ENCODE results near the gene PTRH1. TPM values are rescaled to one million over a fixed set of nuclear protein-coding genes. Genes with fewer than 3 reads are reported as not detected.

PTRH1 gene
- polyA plus RNA-seq, 6 donors from 2014 or later = 7.0 to 25.2 (median 10.5) TPM

DNA sequence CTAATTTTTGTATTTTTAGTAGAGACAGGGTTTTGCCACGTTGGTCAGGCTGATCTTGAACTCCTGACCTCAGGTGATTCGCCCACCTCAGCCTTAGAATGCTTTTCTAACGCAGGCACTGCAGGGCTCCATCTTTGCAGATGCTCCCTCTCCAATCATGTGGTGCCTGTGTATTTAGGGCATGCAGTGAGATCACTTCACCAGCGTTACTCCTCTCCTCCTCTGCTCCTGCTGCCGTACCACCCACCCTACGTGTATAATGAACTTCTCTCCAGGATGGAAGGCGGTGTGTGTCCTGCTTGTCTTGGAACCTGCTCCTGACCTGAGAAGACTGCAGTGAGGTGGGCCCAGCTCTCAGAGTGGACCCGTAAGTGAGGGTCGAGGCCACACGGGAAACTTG, 22.3 kb downstream of the PTRH1 start:
- Mint-ChIP-seq H3K4me3 (no peak overlapping the region), H3K36me3 (no peaks in the 10 kb centered on the region), H3K27ac (no peak overlapping the region), H3K9me3 (no peaks in the 10 kb centered on the region), H3K4me1 (peaks cover 0 to 2% (median 0%) of the 10 kb centered on the region in 3 donors), H3K27me3 (peaks cover 0 to 5% (median 0%) of the 10 kb centered on the region in 3 donors)
- ATAC-seq (ENCODE audit: low read depth in 2 of 2) (no peak), DNase-seq (no peak)

DNA sequence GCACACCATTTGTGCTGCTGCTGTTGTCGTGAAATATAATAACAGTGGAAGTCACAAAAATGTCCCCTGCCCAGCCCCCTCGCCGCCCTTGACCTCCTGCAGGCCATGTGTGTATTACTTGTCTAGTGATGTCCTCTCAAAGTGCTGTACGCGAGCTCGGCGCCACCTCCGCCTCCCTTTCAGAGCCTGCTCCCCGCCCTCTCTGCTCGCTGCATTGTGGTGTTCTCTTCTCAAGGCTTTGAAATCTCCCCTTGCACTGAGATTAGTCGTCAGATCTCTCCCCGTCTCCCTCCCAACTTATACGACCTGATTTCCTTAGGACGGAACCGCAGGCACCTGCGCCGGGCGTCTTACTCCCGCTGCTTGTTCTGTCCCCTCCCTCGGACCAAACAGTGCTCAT, 23.4 kb downstream of the PTRH1 start:
- no peak for DNase-seq
- H3K27ac Mint-ChIP-seq = no peak overlapping the region

DNA sequence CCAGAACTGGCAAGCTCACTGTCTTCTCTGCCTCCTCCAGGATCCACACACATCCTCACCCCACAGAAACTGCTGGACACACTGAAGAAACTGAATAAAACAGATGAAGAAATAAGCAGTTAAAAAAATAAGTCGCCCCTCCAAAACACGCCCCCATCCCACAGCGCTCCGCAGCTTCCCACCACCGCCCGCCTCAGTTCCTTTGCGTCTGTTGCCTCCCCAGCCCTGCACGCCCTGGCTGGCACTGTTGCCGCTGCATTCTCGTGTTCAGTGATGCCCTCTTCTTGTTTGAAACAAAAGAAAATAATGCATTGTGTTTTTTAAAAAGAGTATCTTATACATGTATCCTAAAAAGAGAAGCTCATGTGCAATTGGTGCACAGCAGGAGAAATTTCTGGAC, 24.7 kb downstream of the PTRH1 start:
- Mint-ChIP-seq H3K4me3 (no peak overlapping the region), H3K9me3 (no peaks in the 10 kb centered on the region), H3K27me3 (peaks cover 0 to 5% (median 3%) of the 10 kb centered on the region in 3 donors), H3K36me3 (no peaks in the 10 kb centered on the region), H3K4me1 (no peaks in the 10 kb centered on the region), H3K27ac (no peak overlapping the region)
- DNase-seq (no peak), ATAC-seq (ENCODE audit: low read depth in 2 of 2) (no peak)

More for the DNA sequence above, 23.4 kb downstream of the PTRH1 start:
- no peaks in the 10 kb centered on the region for H3K9me3 Mint-ChIP-seq
- ATAC-seq (ENCODE audit: low read depth in 2 of 2) = no peak
- no peaks in the 10 kb centered on the region for H3K36me3 Mint-ChIP-seq
- H3K4me1 Mint-ChIP-seq = no peaks in the 10 kb centered on the region
- peak overlapping the region in 1 of 8 donors; percentile 67 for H3K4me3 Mint-ChIP-seq
- peaks cover 0 to 5% (median 0%) of the 10 kb centered on the region in 3 donors for H3K27me3 Mint-ChIP-seq

DNA sequence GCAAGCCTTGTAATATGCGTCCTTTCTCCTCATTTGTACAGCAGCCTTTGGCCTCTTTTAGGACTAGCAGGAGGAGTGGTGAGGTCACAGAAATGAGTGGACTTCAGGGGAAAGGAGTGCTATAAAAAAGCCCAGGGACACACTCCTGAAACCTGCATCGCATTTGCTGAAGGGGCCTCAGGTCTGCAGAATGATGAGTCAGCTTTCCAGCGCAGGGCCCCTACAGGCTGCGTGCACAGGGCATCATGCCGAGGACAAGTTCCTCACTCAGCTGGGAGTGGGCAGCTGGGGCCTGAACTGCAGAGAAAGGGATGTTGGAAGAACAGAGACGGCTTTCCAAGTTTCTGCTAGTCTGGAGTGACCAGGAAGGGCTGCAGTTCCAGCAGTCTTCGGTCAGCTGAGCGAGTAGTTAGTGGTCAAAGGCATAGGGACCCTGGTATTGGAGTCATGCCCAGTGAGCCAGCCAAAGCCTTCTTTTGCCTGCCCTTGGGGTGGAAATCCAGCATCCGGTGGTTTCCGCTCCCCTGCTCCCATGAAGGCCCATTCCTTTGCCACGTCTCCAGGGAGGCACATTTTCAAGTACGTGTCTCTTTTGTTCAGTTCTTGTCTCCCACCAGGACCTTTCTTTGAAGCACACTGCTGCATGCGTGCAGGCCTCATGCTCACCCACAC, 26.0 kb downstream of the PTRH1 start:
- H3K4me3 Mint-ChIP-seq = no peak overlapping the region
- ATAC-seq (ENCODE audit: low read depth in 2 of 2) = no peak
- H3K27me3 Mint-ChIP-seq = peaks cover 3 to 7% (median 5%) of the 10 kb centered on the region in 3 donors
- no peaks in the 10 kb centered on the region for H3K9me3 Mint-ChIP-seq
- peak overlapping the region in 2 of 6 donors; percentile 39 to 49 for H3K27ac Mint-ChIP-seq
- DNase-seq = no peak
- H3K36me3 Mint-ChIP-seq = no peaks in the 10 kb centered on the region
- H3K4me1 Mint-ChIP-seq = no peaks in the 10 kb centered on the region

DNA sequence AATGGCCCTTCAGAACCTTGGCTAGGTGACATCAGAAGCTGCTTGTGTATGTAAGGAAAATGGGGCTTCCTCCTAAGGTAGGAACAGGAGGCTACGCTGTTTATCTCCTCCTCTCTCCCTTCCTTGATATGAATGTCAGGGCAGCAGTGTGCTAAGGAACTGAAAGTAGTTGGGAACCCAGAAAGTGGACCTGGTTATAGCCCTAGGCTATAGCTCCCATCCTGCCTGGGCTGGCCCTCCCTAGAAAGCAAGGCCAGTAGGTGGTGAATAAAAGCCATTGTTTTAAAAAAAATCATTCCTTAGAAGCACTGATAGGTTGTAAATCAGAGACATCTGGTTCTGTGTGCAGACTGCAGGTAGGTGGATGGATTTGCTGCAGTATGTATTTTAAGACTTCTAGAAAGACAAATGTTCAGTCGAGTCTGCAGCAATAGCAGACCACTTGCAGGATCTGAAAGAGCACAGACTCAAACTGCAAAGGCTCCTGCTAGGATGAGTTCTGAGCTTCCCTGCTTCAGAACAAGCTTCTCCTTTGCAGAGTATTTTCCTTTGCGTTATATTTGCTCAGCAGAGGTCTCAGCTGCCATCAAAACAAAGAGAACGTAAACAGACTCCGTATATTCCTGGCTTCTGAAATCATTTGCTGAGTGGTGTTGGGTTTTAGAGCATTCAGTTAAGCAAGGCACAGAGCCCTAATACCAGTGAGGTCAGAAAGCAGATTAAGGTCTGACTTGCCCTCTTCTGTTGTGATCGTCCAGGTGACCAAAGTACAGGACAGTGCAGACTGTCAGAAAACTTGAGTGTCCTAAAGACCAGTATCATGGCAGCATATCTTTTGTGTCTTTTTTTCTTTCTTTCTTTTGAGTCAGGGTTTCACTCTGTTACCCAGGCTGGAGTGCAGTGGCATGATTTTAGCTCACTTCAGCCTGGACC, 28.7 kb downstream of the PTRH1 start:
- peak overlapping the region in 1 of 6 donors; percentile 49 for H3K27ac Mint-ChIP-seq
- peaks cover 3 to 8% (median 5%) of the 10 kb centered on the region in 3 donors for H3K27me3 Mint-ChIP-seq
- no peak overlapping the region for H3K4me3 Mint-ChIP-seq
- H3K4me1 Mint-ChIP-seq = no peaks in the 10 kb centered on the region
- H3K36me3 Mint-ChIP-seq = no peaks in the 10 kb centered on the region
- ATAC-seq (ENCODE audit: low read depth in 2 of 2) = no peak
- no peaks in the 10 kb centered on the region for H3K9me3 Mint-ChIP-seq
- DNase-seq = no peak

DNA sequence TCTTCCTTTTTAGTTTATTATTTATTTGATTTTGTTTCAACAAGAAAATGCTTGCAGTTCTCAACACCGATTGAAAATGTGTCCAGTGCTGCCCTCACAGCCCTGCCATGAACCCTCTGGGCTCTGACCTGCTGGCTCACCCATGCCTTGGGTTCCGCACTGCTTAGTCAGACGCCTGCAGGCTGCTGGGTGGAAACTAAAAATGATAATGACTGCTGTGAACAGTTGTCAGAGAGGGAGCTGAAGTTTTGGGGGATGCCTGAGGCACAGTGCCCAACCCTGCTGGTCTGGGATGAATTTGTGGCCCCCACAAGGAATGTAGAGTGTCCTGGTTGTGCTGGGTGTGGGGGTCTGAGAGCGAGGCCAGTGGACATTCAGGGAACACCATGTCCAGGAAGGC, 30.9 kb downstream of the PTRH1 start:
- Mint-ChIP-seq H3K4me3 (no peak overlapping the region), H3K36me3 (no peaks in the 10 kb centered on the region), H3K27me3 (peaks cover 3 to 23% (median 16%) of the 10 kb centered on the region in 3 donors), H3K9me3 (no peaks in the 10 kb centered on the region), H3K27ac (no peak overlapping the region), H3K4me1 (no peaks in the 10 kb centered on the region)
- DNase-seq = no peak
- no peak for ATAC-seq (ENCODE audit: low read depth in 2 of 2)

DNA sequence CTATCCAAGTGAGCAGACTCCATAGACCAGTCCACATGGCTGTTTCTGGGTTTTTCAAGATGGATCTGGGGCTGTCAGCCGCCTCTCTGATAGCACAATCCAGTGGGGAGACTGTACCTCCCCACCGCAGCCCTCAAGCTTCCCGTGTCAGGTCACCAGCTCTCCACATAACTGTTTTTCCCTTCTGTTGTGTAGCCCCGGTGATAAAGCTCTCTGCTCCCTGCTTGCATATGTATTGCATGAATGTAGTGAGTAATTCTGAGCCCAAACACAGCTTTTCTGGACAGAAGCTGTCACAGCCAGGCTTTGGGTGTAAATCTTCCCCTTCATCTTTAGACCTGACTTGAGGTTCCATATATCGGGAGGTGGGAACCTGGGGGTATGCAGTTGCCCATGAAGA, 31.7 kb downstream of the PTRH1 start:
- DNase-seq = no peak
- Mint-ChIP-seq H3K9me3 (no peaks in the 10 kb centered on the region), H3K4me3 (no peak overlapping the region), H3K4me1 (no peaks in the 10 kb centered on the region), H3K27ac (no peak overlapping the region), H3K27me3 (peaks cover 3 to 25% (median 22%) of the 10 kb centered on the region in 3 donors), H3K36me3 (no peaks in the 10 kb centered on the region)
- no peak for ATAC-seq (ENCODE audit: low read depth in 2 of 2)

DNA sequence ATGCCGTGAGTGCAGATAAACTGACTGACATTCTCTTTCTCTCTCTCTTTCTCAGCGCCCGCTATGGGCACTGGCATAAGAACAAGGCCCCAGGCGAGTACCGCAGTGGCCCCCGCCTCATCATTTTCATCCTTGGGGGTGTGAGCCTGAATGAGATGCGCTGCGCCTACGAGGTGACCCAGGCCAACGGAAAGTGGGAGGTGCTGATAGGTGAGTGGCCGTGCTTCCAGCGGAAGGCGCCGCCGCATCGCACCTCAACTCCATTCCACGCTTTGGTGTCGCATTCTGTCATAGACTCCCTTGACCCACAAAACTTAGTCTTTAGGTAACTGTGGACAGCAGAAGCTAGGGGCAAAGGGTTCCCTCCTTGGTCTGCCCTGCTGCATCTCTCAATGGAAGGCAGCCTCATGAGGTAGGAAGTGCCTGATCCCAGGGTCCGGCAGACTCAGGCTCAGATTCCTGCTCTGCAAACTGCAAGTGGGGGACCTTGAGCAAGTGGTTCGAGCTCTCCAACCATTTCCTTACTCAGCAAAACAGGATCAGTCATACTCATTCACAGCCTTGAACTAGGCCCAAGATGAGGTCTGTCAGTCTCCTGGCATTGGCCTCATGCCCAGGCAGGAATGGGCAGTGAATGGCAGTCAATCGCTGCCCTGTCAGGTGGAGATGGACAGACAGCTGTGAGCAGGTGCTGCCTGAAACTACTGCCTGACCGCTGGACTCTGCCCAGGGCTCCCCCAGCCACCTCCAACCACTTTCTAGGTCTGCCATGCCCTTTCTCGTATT, 32.9 kb downstream of the PTRH1 start:
- no peak for DNase-seq
- Mint-ChIP-seq H3K9me3 (no peaks in the 10 kb centered on the region), H3K36me3 (no peaks in the 10 kb centered on the region), H3K4me3 (no peak overlapping the region), H3K27me3 (peaks cover 3 to 25% (median 23%) of the 10 kb centered on the region in 3 donors), H3K27ac (no peak overlapping the region), H3K4me1 (no peaks in the 10 kb centered on the region)
- ATAC-seq (ENCODE audit: low read depth in 2 of 2) = no peak

DNA sequence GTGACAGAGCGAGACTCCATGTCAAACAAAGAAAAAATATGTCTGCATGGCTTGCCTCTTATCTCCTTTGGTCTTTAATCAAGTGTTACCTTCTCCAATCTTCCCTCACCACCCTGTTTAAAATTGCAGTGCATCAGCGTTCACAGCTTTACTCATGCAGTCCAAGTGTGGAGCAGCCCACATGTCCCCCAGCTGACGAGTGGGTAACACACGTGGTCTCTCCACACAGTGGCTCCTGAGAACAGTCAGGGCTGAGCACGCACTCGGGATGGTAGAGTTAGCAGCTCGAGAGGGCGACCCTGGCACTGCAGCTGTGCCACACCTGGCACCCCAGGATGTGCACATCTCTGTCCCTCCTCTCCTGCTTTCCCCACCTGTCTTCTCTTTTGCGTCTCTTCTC, 34.6 kb downstream of the PTRH1 start:
- DNase-seq (no peak), ATAC-seq (ENCODE audit: low read depth in 2 of 2) (no peak)
- H3K4me3 Mint-ChIP-seq = no peak overlapping the region
- H3K4me1 Mint-ChIP-seq = no peaks in the 10 kb centered on the region
- no peaks in the 10 kb centered on the region for H3K9me3 Mint-ChIP-seq
- H3K27ac Mint-ChIP-seq = peak overlapping the region in 1 of 6 donors; percentile 58
- peaks cover under 1 to 26% (median 25%) of the 10 kb centered on the region in 3 donors for H3K27me3 Mint-ChIP-seq
- no peaks in the 10 kb centered on the region for H3K36me3 Mint-ChIP-seq

DNA sequence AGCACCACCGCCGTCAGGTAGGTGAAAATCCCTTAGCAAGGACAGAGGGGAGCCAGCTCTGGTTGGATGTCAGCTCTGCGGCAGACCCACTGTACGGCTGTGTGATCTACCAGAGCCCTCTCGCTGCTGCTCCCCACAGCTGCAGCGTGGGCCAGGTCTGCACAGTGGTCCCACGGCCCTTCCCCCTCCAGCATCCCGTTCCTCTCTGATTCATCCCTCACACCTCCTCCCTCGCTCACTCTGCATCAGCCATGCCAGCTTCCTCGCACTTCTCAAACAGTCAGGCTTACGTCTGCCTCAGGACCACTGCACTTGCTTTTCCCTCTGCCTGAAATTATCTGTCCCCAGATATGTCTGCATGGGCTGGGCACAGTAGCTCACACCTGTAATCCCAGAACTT, 35.2 kb downstream of the PTRH1 start:
- peaks cover 0 to 30% (median 25%) of the 10 kb centered on the region in 3 donors for H3K27me3 Mint-ChIP-seq
- DNase-seq (no peak), ATAC-seq (ENCODE audit: low read depth in 2 of 2) (no peak)
- H3K4me1 Mint-ChIP-seq = no peaks in the 10 kb centered on the region
- H3K27ac Mint-ChIP-seq = no peak overlapping the region
- no peak overlapping the region for H3K4me3 Mint-ChIP-seq
- no peaks in the 10 kb centered on the region for H3K36me3 Mint-ChIP-seq
- no peaks in the 10 kb centered on the region for H3K9me3 Mint-ChIP-seq

DNA sequence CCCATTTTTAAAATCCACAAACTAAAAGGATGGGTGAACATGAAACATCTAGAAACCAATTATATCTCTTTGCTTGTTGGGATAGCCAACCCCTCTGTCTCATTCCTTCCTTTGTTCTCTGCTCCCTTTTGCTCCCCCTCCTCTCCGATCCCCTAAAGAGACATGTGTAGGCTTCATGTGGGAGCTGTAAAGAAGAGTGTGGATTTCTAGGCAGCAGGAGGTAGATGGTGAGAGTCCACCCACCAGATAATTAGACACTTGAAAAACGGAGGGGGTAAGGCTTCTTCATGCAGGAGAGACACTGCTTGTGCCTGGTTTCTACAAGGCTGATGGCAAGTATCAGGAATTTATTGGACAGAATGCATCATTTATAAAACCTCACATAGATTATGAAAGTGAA, 36.0 kb downstream of the PTRH1 start:
- H3K27ac Mint-ChIP-seq = no peak overlapping the region
- no peak overlapping the region for H3K4me3 Mint-ChIP-seq
- H3K9me3 Mint-ChIP-seq = no peaks in the 10 kb centered on the region
- DNase-seq = no peak
- no peaks in the 10 kb centered on the region for H3K36me3 Mint-ChIP-seq
- no peaks in the 10 kb centered on the region for H3K4me1 Mint-ChIP-seq
- H3K27me3 Mint-ChIP-seq = peaks cover 0 to 30% (median 19%) of the 10 kb centered on the region in 3 donors
- ATAC-seq (ENCODE audit: low read depth in 2 of 2) = no peak

DNA sequence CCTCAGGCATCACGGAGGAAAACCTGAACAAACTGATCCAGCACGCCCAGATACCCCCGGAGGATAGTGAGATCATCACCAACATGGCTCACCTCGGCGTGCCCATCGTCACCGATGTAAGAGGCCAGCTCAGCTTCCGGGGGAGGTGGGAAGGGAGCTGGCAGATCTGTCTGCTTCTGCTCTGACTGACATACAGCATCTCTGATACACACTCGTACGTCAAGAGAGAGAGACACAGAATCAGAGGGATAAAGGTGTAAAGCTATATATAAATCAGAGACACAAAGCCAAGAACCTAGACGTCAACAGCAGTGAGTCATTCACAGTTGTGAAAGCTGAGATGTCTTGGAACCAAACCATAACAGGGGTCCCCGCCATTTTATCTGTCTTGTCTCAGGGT, 38.8 kb downstream of the PTRH1 start:
- H3K27me3 Mint-ChIP-seq = peaks cover 0 to 25% (median 17%) of the 10 kb centered on the region in 3 donors
- H3K36me3 Mint-ChIP-seq = no peaks in the 10 kb centered on the region
- DNase-seq (no peak), ATAC-seq (ENCODE audit: low read depth in 2 of 2) (no peak)
- H3K27ac Mint-ChIP-seq = no peak overlapping the region
- no peaks in the 10 kb centered on the region for H3K4me1 Mint-ChIP-seq
- H3K9me3 Mint-ChIP-seq = no peaks in the 10 kb centered on the region
- H3K4me3 Mint-ChIP-seq = no peak overlapping the region

DNA sequence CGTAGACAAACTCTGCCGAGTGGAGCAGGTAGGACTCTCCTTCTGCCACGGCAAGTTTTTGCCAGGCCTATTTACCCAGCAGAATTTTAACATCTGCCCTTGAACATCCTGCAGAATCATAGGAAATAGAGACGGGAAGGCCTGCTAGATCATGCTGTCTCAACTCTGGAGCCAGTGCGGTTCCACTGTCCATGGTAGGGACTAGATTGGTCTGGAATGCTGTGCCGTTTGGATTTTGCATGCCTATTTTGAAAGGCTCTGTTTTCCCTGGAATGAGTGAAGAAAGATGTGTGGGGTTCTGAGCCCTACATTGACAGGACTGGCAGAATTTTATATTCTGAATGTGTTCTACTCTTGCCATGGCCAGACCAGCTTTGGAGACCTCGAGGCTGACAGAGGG, 42.2 kb downstream of the PTRH1 start:
- H3K27ac Mint-ChIP-seq = no peak overlapping the region
- ATAC-seq (ENCODE audit: low read depth in 2 of 2) (no peak), DNase-seq (no peak)
- no peak overlapping the region for H3K4me3 Mint-ChIP-seq
- no peaks in the 10 kb centered on the region for H3K36me3 Mint-ChIP-seq
- peaks cover 0 to 9% (median 8%) of the 10 kb centered on the region in 3 donors for H3K27me3 Mint-ChIP-seq
- H3K9me3 Mint-ChIP-seq = peaks cover 0 to 1% (median 0%) of the 10 kb centered on the region in 7 donors
- H3K4me1 Mint-ChIP-seq = no peaks in the 10 kb centered on the region

Measured in naive B cell (primary cell).